ENCODE measurements around the gene CACNA1E.

GRCh38 chr1:181855380-181855779 lies 372.1 kb downstream of the CACNA1E start:
- TF ChIP-seq CTCF (IDR thresholded peaks at IDR 0.05): no peak
- no peak for TF ChIP-seq POLR2A (IDR thresholded peaks at IDR 0.05)
- no peak for TF ChIP-seq POLR2AphosphoS5 (IDR thresholded peaks at IDR 0.05)
